Peyer's patch (tissue), 4 donors: Measurements from ENCODE around the gene ZWILCH. TPM values are rescaled to one million over a fixed set of nuclear protein-coding genes. Genes with fewer than 3 reads are reported as not detected.

Source experiments
- DNase-seq, 3 donors: peaks; one replicate each; pipeline ENCODE4 v3.0.0-alpha.2; 2017 to 2019
- H3K27ac ChIP-seq, 4 donors: fragments of 200-600 bp; sonication (generic); one replicate each; pipeline ENCODE4 v1.5.1; 2016 to 2019
- H3K27me3 ChIP-seq, 2 donors: fragments of 200-600 bp; sonication (generic); one replicate each; pipeline ENCODE4 v1.5.1; 2019
- H3K36me3 ChIP-seq, 3 donors: fragments of 200-600 bp; sonication (generic); one replicate each; pipeline ENCODE4 v1.5.1; 2016 to 2019
- H3K4me1 ChIP-seq, 4 donors: fragments of 200-600 bp; sonication (generic); one replicate each; pipeline ENCODE4 v1.5.1; 2016 to 2019
- H3K4me3 ChIP-seq, 4 donors: fragments of 200-600 bp; sonication (generic); 1 replicate in 3 of 4; 2 replicates in 1 of 4; pipeline ENCODE4 v1.5.1; 2016 to 2019; ENCODE audit warnings: mild to moderate bottlenecking in 1 of 4
- H3K9me3 ChIP-seq, 4 donors: fragments of 200-600 bp; sonication (generic); one replicate each; pipeline ENCODE4 v1.5.1; 2016 to 2019; ENCODE audit warnings: mild to moderate bottlenecking in 1 of 4
- CTCF ChIP-seq, 6 experiments: fragments of 450-650 bp in 4 of 6; fragments of 200-600 bp in 2 of 6; sonication (generic) in 1 of 6; IDR thresholded peaks; one replicate each; pipeline ENCODE4 v1.5.1; 2017 to 2019; ENCODE audit warnings: antibody characterized with exemption in 6 of 6, mild to moderate bottlenecking in 3 of 6, moderate library complexity in 1 of 6
- POLR2A ChIP-seq, 2 donors: fragments of 450-650 bp; IDR thresholded peaks; one replicate each; pipeline ENCODE4 v1.5.1; 2017; ENCODE audit warnings: antibody characterized with exemption in 2 of 2, mild to moderate bottlenecking in 2 of 2, moderate library complexity in 2 of 2
- total RNA-seq, 4 donors: library from RNA; depleted of rRNA; stranded (reverse); fragments of >200 nt; gene quantifications; one replicate each; pipeline ENCODE4 v1.1.0, GENCODE V29; 2016

The ZWILCH gene
- total RNA-seq, 4 donors from 2014 or later = 3.6 to 11.2 (median 6.7) TPM

GRCh38 chr15:66592505-66593218 lies 87.5 kb downstream of the ZWILCH start:
- TF ChIP-seq POLR2A (IDR thresholded peaks at IDR 0.05) = no peak
- no peaks in the 10 kb centered on the region for H3K36me3 ChIP-seq
- H3K9me3 ChIP-seq = no peaks in the 10 kb centered on the region
- no peak overlapping the region for H3K27ac ChIP-seq
- H3K4me3 ChIP-seq = no peak overlapping the region
- no peaks in the 10 kb centered on the region for H3K4me1 ChIP-seq
- H3K27me3 ChIP-seq = no peaks in the 10 kb centered on the region
- DNase-seq = peak in 1 of 3 donors; percentile 57

GRCh38 chr15:66593219-66593780 lies 88.2 kb downstream of the ZWILCH start:
- H3K27me3 ChIP-seq = no peaks in the 10 kb centered on the region
- no peak for TF ChIP-seq POLR2A (IDR thresholded peaks at IDR 0.05)
- TF ChIP-seq CTCF (IDR thresholded peaks at IDR 0.05) = no peak
- no peak overlapping the region for H3K27ac ChIP-seq
- H3K4me3 ChIP-seq = no peak overlapping the region
- DNase-seq = no peak
- H3K4me1 ChIP-seq = no peaks in the 10 kb centered on the region
- no peaks in the 10 kb centered on the region for H3K36me3 ChIP-seq
- H3K9me3 ChIP-seq = no peaks in the 10 kb centered on the region

GRCh38 chr15:66594344-66594743 lies 89.2 kb downstream of the ZWILCH start:
- TF ChIP-seq CTCF (IDR thresholded peaks at IDR 0.05) (no peak), POLR2A (IDR thresholded peaks at IDR 0.05) (no peak)
- H3K27ac ChIP-seq = no peak overlapping the region
- no peak overlapping the region for H3K4me3 ChIP-seq
- H3K27me3 ChIP-seq = no peaks in the 10 kb centered on the region
- DNase-seq = no peak
- no peaks in the 10 kb centered on the region for H3K4me1 ChIP-seq
- H3K9me3 ChIP-seq = no peaks in the 10 kb centered on the region
- H3K36me3 ChIP-seq = no peaks in the 10 kb centered on the region

GRCh38 chr15:66594836-66595235 lies 89.7 kb downstream of the ZWILCH start:
- H3K27me3 ChIP-seq = no peaks in the 10 kb centered on the region
- no peaks in the 10 kb centered on the region for H3K36me3 ChIP-seq
- no peak overlapping the region for H3K4me3 ChIP-seq
- TF ChIP-seq POLR2A (IDR thresholded peaks at IDR 0.05) (no peak), CTCF (IDR thresholded peaks at IDR 0.05) (no peak)
- H3K4me1 ChIP-seq = no peaks in the 10 kb centered on the region
- no peak for DNase-seq
- no peaks in the 10 kb centered on the region for H3K9me3 ChIP-seq
- H3K27ac ChIP-seq = no peak overlapping the region

- H3K4me1 ChIP-seq = no peaks in the 10 kb centered on the region
- no peak for DNase-seq
- no peak overlapping the region for H3K4me3 ChIP-seq
- TF ChIP-seq CTCF (IDR thresholded peaks at IDR 0.05) (no peak), POLR2A (IDR thresholded peaks at IDR 0.05) (no peak)
- H3K36me3 ChIP-seq = no peaks in the 10 kb centered on the region
- no peaks in the 10 kb centered on the region for H3K27me3 ChIP-seq
- no peak overlapping the region for H3K27ac ChIP-seq
- H3K9me3 ChIP-seq = no peaks in the 10 kb centered on the region
Observed at GRCh38 chr15:66595332-66595731, 90.2 kb downstream of the ZWILCH start.

GRCh38 chr15:66595931-66596545 lies 90.9 kb downstream of the ZWILCH start:
- no peak for DNase-seq
- Histone ChIP-seq H3K27me3 (no peaks in the 10 kb centered on the region), H3K9me3 (no peaks in the 10 kb centered on the region), H3K4me1 (no peaks in the 10 kb centered on the region), H3K27ac (no peak overlapping the region), H3K4me3 (no peak overlapping the region), H3K36me3 (no peaks in the 10 kb centered on the region)
- no peak for TF ChIP-seq POLR2A (IDR thresholded peaks at IDR 0.05)
- no peak for TF ChIP-seq CTCF (IDR thresholded peaks at IDR 0.05)
